HG02938 (cell line): Measurements from ENCODE around the gene SNX2.
A peak's percentile ranks its signal among the peaks of the same experiment; 100 is the strongest.
"Not testable (repeated sequence)": the region's sequence is repeated elsewhere in the genome, so short reads cannot be mapped to it uniquely, and the experiment has no call there.

Source experiments
- ATAC-seq: cut with Tn5 transposase; IDR thresholded peaks from one replicate; pipeline ENCODE4 v1.9.1; 2021; ENCODE audit warnings: mild to moderate bottlenecking, moderate library complexity; ENCODE audit not compliant: unreplicated experiment

The SNX2 gene

GRCh38 chr5:122839731-122840130 is 64.9 kb downstream of the SNX2 start:
- ATAC-seq = no peak

- ATAC-seq = no peak
Observed at GRCh38 chr5:122842016-122842580, 67.2 kb downstream of the SNX2 start.

DNA sequence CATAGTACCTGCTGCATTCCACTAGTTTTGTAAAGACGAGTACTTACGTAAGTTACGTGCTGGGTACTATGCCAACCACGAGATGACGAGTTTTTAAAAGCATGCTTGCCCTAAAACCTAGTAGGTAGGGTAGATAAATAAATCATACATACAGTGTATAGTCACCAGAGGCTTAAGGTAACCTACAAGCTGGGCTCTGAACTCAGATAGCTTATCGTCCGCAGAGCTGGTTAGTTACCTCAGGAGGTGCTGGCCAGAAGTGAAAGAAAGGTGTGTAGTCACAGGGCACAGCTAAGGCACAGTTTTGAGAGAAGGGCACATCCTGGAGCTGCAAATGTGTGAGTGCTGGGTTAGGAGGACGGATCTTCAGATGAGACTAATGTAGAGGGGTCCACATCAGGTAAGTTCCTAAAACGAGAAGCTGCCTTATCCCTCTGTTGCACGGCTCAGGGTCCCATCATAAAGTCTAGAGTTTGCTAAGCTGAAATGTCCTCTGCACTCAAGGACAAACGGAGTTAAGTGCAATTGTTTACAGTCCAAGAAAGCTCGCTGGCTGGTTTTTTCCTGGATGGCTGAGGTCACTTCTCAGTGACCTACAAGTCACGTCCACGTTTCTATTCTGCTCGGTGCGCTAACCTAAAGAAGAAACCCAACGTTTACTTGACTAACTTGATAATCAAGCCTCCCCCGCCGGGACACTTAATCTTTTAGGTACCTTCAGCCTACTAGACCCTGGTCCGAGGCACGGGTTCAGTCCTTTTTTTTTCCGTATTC is 69.4 kb downstream of the SNX2 start:
- ATAC-seq = peak; percentile 5

- peak; percentile 55 for ATAC-seq
Observed at GRCh38 chr5:122844910-122845228, 70.0 kb downstream of the SNX2 start.

DNA sequence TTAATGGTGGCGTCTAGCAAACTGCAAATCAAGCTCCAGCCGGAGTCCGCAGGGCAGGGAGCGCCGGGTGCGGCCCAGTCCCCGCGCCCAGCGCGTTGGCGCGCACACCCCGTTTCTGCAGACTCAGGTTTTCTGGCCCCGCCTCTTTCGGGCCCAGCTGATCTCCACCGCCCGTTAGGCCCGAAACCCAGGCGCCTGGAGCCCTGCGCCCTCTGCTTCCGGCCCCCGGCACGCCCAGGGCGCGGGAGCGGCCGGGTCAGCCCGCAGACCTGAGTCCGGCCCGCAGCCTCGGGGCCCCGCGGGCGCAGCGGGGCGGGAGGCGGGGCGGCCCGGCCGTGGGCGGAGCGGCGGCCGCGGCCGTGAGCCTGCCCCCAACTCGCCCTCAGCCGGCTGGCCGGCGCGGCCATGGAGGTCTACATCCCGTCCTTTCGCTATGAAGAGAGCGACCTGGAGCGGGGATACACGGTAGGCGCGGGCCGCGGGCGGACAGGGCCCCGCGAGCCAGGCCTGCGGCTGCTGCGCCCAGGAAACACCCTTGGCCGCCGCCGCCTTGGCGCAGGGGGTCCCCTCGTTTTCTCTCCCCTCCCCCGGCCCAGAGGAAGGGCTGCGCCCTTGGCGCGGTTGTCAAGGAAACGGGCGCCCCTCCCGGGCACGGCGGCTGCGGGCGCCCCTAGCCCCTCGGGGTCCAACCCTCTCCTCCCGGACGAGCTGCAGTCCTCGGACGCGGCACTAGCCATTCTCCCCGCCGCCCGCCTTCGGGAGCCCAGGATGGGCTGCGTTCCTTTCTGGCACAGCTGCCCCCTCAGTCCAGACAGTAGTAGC is 70.6 kb downstream of the SNX2 start, which contains the start of gene SNX24:
Gene SNX24 (plus strand): TSS at position 385 of the 822 bp plus-strand sequence. CDS start 21 bp downstream, at position 406.
- peak; percentile 74 for ATAC-seq

GRCh38 chr5:122846051-122846550 is 71.2 kb downstream of the SNX2 start:
- no peak for ATAC-seq

GRCh38 chr5:122847687-122848081 is 72.8 kb downstream of the SNX2 start:
- no peak for ATAC-seq

GRCh38 chr5:122849771-122850170 is 74.9 kb downstream of the SNX2 start:
- ATAC-seq = no peak

- ATAC-seq = not testable (repeated sequence)
Observed at GRCh38 chr5:122857538-122857937, 82.7 kb downstream of the SNX2 start.

GRCh38 chr5:122858451-122858850 is 83.6 kb downstream of the SNX2 start:
- no peak for ATAC-seq

DNA sequence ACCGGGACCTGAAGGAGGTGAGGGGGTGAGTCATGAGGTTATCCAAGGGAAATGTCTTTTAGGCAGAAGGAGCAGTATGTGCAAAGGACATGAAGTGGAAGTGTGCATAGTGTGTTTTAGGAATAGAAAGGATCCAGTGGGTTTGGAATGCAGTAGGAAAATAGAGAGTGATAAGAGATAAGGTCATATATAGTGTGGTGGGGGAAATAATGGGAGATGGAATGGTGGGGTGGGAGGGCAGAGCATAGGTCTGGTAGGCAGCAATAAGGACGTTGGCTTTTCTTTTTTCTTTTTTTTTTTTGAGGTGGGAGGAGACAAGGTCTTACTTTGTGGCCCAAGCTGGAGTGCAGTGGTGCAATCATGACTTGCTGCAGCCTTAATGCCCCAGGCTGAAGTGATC is 88.4 kb downstream of the SNX2 start:
- no peak for ATAC-seq

GRCh38 chr5:122863721-122864120 is 88.8 kb downstream of the SNX2 start:
- ATAC-seq = no peak

- no peak for ATAC-seq
Observed at GRCh38 chr5:122864400-122864799, 89.5 kb downstream of the SNX2 start.

DNA sequence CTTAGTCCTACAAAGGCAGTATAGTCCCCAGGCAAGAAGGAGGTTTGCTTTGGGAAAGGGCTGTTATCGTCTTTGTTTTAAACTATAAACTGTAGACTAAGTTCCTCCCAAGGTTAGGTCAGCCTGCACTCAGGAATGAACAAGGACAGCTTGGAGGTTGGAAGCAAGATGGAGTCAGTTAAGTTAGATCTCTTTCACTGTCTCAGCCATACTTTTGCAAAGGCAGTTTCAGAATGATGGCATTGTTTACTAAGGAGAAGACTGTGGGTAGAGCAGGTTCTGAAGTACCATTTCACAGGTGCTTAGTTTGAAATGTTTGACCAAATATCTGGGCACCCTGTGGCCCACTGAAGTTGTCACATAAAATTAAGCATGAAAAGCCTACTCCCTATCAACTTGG is 90.0 kb downstream of the SNX2 start:
- ATAC-seq = no peak

DNA sequence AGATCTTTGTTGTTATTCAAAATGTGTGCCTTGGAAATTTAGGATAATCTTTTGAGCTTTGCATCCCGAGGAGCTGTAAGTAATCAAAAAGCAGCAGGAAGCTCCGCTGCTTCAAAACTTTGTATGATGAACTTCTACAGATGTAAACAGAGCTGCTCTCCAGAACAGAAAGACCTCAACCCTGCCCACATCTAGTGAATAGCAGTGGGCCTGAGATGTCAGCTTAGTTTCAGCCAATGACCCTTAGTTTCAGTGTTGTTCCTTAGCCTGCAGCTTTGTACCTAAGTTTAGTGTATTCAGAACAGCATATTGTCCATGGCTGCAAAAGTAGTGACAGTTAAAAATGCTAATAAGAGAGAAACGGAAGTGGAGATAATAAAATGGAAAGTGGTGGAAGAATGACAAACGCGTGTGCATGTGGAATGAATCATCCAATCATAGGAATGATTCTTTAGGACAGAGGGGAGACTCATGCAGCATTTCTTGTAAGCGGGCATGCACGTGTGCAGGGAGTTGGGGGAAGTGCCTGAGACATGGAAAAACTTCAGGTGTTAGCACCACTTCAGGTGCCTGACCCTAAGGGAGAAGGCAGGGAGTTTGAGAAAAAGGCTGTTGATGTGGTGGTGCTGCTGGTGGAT is 95.5 kb downstream of the SNX2 start:
- no peak for ATAC-seq

GRCh38 chr5:122871661-122872060 is 96.8 kb downstream of the SNX2 start:
- no peak for ATAC-seq

GRCh38 chr5:122874179-122874875 is 99.4 kb downstream of the SNX2 start:
- no peak for ATAC-seq

DNA sequence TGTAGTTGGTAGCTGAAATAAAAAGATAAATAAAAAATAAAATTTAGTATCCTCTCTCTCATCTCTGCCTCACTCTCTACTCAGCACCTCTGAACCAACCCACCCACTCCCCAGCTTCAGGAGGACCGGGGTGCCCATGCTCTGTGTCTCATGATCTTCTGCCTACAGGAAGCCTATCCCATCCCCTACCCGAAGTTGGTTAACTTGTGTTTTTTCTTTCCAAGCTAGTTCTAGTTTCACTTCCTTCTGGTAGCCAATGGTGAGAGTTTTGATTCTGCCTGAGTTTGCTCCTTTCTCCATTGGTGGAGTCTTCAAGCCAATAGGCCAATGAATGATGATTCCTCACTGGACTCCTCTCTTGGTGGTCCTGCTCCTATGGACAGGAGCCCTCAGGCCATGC is 102.6 kb downstream of the SNX2 start:
- ATAC-seq = peak; percentile 64

GRCh38 chr5:122879076-122879475 is 104.2 kb downstream of the SNX2 start:
- ATAC-seq = no peak
